Activated T-cell treated with anti-CD3 and anti-CD28 coated beads, Interleukin-2, amount 50 U/mL, for 24 hours (primary cell): Measurements from ENCODE around the gene ENDOV.

Experiments
- DNase-seq: peaks from one replicate; pipeline ENCODE4 v3.0.0-alpha.2; 2020
- H3K27ac Mint-ChIP-seq: 2 replicates; pipeline ENCODE4 v1.8.0; 2020; ENCODE audit warnings: mild to moderate bottlenecking, mixed read lengths
- H3K27me3 Mint-ChIP-seq: 2 replicates; pipeline ENCODE4 v1.8.0; 2020; ENCODE audit warnings: mixed read lengths
- H3K36me3 Mint-ChIP-seq: 2 replicates; pipeline ENCODE4 v1.8.0; 2020; ENCODE audit warnings: low read depth, mixed read lengths
- H3K4me1 Mint-ChIP-seq: 2 replicates; pipeline ENCODE4 v1.8.0; 2020; ENCODE audit warnings: low read depth, mixed read lengths
- H3K4me3 Mint-ChIP-seq: 2 replicates; pipeline ENCODE4 v1.8.0; 2020; ENCODE audit warnings: mild to moderate bottlenecking, moderate library complexity, mixed read lengths
- H3K9me3 Mint-ChIP-seq: 2 replicates; pipeline ENCODE4 v1.8.0; 2020; ENCODE audit warnings: mixed read lengths

The ENDOV gene

DNA sequence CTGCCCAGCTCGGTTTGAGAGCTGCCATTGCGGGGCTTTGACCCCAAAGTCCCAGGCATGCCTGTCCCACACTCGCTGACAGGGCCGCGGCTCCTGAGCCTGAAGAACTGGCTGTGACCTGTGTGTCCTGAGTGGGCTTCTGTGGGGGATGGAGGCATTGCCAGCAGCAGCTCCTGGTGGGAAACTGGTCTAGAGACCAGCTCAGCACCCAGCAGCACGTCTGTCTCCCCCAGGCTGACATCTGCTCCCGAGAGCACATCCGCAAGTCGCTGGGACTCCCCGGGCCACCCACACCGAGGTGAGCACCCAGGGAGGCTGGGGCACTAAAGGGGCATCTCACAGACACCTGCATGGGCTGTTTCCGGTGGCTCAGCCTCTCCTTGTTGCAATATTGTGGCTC, 13.4 kb downstream of the ENDOV start:
- Mint-ChIP-seq H3K27me3 (peaks cover 4% of the 10 kb centered on the region), H3K27ac (no peak overlapping the region), H3K4me3 (no peak overlapping the region), H3K9me3 (no peaks in the 10 kb centered on the region), H3K36me3 (no peaks in the 10 kb centered on the region), H3K4me1 (peaks cover 14% of the 10 kb centered on the region)
- DNase-seq, result no peak

DNA sequence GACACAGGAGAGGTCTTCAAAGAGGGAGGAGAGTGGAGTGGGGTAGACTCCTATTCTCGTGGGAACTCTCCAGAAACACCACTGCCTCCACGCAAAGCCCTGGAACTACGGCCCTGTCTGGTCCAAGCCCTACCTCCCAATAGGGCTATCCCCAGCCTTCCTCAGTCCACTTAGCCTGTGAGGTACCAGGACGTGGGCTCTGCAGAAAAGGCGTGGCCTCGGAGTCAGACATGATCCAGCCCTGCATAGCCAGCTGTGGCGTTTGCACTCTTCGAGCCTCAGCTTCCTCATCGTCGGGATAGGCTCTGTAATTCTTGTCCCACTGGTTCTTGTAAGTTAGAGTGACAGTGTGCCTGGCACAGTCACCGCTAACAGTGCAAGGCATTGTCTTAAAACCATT, 13.8 kb downstream of the ENDOV start:
- DNase-seq, result no peak
- H3K4me1 Mint-ChIP-seq, result peaks cover 14% of the 10 kb centered on the region
- H3K9me3 Mint-ChIP-seq, result no peaks in the 10 kb centered on the region
- no peak overlapping the region for H3K27ac Mint-ChIP-seq
- peaks cover 4% of the 10 kb centered on the region for H3K27me3 Mint-ChIP-seq
- H3K36me3 Mint-ChIP-seq, result no peaks in the 10 kb centered on the region
- no peak overlapping the region for H3K4me3 Mint-ChIP-seq

DNA sequence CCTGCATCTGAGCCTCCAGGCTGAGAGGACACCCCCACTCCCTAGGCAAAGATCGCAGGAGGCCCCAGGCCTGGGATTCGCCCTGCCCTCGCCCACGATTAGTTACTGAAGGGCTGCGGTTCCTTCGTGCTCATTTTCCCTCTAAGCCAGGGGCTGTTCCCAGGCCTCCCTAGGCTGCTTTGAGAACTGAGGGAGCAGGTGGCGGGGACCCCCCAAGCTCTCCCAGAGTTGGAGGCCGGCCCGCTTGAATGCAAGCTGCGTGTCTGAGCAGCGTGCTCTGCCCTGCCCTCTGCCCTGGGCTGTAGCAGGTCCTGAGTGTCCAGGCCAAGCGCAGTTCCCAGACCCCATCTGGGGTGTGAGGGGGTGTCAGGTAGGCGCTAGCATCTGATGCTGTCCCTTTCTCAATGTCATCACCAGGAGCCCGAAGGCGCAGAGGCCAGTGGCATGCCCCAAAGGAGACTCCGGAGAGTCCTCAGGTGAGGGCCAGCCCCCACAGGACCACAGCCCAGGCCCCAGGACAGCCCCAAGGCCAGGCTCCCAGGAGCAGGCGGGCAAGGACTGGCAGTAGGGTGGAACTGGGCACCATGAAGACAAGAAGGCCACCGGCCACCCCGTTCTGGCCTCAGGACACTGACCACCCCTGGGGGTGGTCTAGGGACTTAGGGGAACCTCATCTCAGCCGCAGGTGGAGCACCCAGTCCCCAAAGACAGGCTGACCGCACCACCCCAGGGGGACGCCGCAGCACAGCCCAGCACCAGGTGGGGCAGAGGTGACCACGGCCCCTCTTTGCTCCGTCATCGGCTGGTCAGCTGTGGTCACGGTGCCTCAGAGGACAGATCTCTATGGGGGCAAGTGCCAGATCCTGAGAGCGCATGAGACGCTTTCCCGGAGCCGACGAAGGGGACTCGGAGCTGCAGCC, 14.6 kb downstream of the ENDOV start:
- no peaks in the 10 kb centered on the region for H3K9me3 Mint-ChIP-seq
- no peak overlapping the region for H3K27ac Mint-ChIP-seq
- no peak for DNase-seq
- H3K27me3 Mint-ChIP-seq, result peaks cover 4% of the 10 kb centered on the region
- H3K4me1 Mint-ChIP-seq, result peaks cover 11% of the 10 kb centered on the region
- no peaks in the 10 kb centered on the region for H3K36me3 Mint-ChIP-seq
- no peak overlapping the region for H3K4me3 Mint-ChIP-seq

DNA sequence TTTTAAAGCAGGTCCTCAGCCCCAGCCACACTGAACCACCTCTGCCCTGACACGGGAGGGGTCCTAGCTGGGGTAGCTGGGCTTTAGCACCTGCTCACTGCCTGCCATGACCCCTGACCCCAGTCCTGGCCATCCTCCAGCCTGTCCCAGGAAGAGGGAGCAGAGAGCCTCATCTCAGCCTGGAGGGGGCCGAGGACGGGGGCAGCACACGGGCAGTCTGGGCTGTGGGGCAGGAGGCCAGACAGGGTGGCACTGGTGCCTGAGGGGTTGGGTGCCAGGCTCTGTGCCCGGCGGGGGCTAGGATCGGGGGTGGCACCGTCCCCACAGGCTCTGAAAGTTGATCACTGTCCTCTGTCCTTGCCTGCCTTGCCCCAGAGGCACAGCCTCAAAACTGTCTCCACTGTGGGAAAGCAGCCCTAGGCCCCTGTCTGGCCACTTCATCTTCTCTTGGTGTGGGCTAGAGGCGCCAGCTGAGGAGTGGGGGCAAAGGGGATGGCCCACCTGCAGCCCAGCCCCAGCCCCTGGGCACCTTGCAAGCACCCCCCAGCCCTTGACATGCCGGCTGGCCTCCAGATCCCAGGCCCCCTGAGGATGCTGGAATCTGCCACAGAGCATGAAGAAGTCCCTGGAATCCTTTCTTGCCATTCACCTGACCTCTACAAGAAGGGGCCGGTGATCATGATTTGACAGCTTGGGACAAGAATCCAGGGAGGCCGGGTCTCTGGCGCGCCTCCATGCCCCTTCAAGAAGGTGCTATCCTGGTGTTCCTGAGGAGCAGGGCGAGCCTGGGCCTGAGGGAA, 15.7 kb downstream of the ENDOV start:
- H3K4me3 Mint-ChIP-seq, result no peak overlapping the region
- no peaks in the 10 kb centered on the region for H3K36me3 Mint-ChIP-seq
- H3K27me3 Mint-ChIP-seq, result no peaks in the 10 kb centered on the region
- H3K9me3 Mint-ChIP-seq, result no peaks in the 10 kb centered on the region
- peaks cover 11% of the 10 kb centered on the region for H3K4me1 Mint-ChIP-seq
- H3K27ac Mint-ChIP-seq, result no peak overlapping the region
- no peak for DNase-seq

DNA sequence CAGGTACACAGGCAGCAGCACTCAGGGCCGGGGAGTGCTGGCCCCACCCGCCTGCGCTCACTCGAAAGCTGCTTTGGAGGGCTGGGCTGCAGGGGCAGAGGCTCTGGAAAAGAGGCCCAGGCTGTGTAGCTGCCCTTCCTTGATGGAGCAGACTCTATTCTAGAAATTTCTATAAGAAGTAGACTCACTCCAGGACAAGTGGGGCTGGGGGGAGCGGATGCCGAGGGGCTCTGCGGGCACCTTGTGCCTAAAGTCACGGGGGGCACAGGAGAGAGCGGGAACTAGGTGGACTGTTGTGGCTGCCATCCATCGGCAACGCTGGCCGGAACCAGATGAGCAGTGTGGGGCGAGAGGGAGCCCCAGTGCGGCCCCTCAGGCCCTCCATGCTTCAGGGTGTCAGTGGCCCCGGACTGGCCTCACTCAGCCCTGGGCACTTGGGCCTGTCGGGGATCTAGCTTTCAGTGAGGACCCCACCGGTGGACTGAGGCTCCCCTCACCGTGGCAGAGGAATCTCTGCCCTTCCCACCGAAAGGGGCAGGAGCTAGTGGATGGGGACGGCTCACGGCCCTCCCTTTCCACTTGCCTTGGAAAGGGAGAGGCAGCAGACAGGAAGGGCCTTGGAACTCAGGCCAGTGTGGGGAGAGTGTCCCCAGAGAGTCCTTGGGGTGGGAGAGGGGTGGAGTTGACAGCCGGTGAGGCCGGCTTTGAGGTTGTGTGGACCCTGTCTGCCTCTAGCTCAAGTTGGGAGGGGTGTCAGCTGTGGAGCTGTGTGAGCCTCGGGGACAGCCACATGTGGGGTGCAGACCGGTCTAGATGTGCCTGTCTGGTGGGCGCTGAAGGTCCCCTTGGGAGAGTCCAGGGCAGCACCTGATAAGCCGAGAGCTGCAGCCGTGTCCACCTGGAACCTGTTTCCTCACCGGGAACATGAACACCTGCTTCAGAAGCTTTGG, 16.6 kb downstream of the ENDOV start:
- Mint-ChIP-seq H3K4me1 (peaks cover 6% of the 10 kb centered on the region), H3K9me3 (no peaks in the 10 kb centered on the region), H3K36me3 (no peaks in the 10 kb centered on the region), H3K27me3 (no peaks in the 10 kb centered on the region), H3K27ac (no peak overlapping the region), H3K4me3 (no peak overlapping the region)
- DNase-seq, result no peak

DNA sequence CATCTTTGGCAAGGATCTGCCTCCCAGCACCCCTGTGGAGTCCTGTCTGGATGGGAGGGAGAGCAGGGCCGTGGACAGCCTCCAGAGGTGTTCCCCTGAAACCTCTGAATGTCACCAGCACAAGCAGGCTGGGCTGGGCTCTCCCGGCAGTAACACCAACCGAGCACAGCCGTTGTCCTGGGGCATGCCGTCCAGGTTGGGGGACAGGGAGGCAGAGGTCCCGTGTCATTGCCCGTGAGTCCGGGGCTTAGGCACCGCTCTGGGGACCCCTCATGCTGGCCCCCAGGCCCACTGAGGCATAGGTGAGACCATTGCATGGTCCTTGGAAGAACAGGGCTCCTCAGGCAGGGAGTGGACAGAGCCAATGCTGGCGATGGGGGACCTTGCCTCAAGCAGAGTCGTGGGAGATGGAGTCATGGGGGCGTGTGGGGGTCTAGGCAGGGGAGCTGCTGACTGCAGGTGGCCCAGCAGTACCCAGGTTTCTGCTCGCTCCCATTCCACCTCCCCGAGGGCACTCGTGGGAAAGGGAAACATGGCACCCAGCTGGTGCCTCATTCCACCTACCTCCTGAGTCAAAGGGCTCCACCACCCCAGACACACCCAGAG, 17.5 kb downstream of the ENDOV start:
- DNase-seq, result no peak
- Mint-ChIP-seq H3K27me3 (no peaks in the 10 kb centered on the region), H3K4me1 (no peaks in the 10 kb centered on the region), H3K9me3 (no peaks in the 10 kb centered on the region), H3K36me3 (no peaks in the 10 kb centered on the region), H3K27ac (no peak overlapping the region), H3K4me3 (no peak overlapping the region)

DNA sequence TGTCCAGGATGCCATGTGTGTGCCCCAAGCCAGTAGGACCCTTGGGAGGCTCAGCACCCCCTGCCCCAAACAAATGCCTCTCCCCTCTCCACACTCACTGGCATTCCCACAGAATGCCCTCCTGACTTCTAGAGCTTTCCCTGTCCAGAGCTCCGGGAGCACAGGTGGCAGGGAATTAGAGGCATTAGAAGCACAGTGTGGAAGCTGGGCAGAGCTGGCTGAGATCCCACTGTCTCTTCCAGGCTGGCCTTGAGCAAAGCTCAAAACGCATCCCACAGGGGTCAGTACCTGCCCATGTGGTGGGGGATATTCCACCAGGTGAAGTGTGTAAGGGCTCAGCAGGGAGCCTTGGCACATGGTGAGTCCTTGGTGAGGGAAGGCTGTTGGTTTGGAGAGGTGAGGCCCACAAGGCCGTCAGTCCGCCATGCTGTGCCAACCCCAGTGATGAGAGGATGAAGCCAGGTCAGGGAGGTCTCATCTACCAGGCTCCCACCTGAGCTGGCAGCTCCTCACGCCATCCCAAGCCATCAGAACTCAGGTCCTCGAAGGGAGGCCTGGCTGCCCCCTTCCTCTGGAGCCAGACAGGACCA, 18.1 kb downstream of the ENDOV start:
- no peaks in the 10 kb centered on the region for H3K4me1 Mint-ChIP-seq
- H3K9me3 Mint-ChIP-seq, result no peaks in the 10 kb centered on the region
- no peak for DNase-seq
- H3K27ac Mint-ChIP-seq, result no peak overlapping the region
- no peaks in the 10 kb centered on the region for H3K27me3 Mint-ChIP-seq
- H3K4me3 Mint-ChIP-seq, result no peak overlapping the region
- no peaks in the 10 kb centered on the region for H3K36me3 Mint-ChIP-seq

DNA sequence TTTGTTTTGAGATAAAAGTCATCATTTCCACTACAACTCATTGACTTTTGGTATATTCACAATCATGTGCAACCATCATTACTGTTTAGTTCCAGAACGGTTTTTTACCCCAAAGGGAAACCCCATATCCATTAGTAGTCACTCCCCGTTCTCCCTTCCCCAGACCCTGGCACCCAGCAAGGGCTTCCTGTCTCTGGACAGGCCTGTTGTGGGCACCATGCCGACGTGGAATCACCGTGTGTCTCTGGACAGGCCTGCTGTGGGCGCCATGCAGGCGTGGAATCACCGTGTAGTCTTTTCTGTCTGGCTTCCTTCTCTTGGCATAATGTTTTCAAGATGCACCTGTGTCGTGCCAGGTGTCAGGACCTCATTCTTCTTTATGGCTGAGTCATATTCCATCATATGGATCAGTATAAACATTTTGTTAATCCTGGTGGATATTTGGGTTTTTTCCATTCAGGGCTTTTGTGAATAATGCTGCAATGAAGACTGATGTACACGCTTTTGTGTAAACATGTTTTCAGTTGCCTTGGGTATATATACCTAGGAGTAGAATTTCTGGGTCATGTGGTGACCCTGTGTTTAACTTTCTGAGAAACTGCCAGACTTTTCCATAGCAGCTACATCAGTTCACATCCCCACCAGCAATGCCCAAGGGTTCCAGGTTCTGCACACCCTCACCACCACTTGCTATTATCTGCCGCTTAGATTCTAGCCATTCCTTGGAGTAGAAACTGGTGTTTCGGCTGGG, 19.1 kb downstream of the ENDOV start:
- H3K27me3 Mint-ChIP-seq, result no peaks in the 10 kb centered on the region
- H3K36me3 Mint-ChIP-seq, result no peaks in the 10 kb centered on the region
- DNase-seq, result no peak
- H3K4me3 Mint-ChIP-seq, result no peak overlapping the region
- no peaks in the 10 kb centered on the region for H3K4me1 Mint-ChIP-seq
- no peaks in the 10 kb centered on the region for H3K9me3 Mint-ChIP-seq
- H3K27ac Mint-ChIP-seq, result no peak overlapping the region

DNA sequence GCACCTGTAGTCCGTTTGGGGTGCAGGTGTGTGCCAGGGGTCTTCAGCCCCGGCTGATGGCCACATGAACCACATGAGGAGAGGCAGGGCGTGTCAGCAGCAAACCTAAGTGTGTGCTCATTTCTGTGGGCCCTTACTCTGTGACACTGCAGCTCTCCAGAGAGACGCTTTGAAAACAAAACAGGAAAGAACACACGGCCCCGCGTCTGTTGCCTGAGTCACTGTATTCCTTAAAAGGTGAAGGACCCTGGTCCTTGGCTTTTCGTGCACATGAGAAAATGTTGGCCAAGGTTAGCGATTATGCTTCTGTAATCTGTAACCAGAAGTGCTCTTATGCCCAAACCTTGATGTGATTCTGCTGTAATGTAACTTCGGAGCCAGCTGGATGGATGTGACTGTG, 22.6 kb downstream of the ENDOV start:
- no peaks in the 10 kb centered on the region for H3K9me3 Mint-ChIP-seq
- no peaks in the 10 kb centered on the region for H3K36me3 Mint-ChIP-seq
- H3K4me3 Mint-ChIP-seq, result no peak overlapping the region
- DNase-seq, result no peak
- no peaks in the 10 kb centered on the region for H3K4me1 Mint-ChIP-seq
- no peak overlapping the region for H3K27ac Mint-ChIP-seq
- H3K27me3 Mint-ChIP-seq, result no peaks in the 10 kb centered on the region

DNA sequence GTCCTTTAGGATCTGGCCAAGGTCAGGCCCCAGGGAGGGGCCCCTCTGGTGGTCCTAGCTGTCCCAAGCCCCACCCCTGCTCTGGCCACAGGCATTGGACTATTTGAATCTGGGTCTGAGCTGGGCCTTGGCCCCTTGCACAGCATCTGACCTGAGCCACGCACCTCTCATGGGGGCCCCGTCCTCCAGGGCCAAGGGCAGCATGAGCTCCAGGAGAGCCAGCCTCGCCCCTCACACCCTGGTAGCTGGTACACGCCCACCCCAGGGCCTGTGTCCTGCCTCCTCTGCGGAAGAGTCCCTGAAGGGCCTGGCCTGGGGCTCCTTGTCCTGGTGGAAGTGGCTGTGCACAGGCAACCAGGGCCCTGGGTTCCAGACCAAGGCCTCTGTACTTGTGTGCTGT, 23.8 kb downstream of the ENDOV start:
- Mint-ChIP-seq H3K27ac (no peak overlapping the region), H3K36me3 (no peaks in the 10 kb centered on the region), H3K4me3 (no peak overlapping the region), H3K4me1 (no peaks in the 10 kb centered on the region), H3K9me3 (no peaks in the 10 kb centered on the region), H3K27me3 (no peaks in the 10 kb centered on the region)
- no peak for DNase-seq

DNA sequence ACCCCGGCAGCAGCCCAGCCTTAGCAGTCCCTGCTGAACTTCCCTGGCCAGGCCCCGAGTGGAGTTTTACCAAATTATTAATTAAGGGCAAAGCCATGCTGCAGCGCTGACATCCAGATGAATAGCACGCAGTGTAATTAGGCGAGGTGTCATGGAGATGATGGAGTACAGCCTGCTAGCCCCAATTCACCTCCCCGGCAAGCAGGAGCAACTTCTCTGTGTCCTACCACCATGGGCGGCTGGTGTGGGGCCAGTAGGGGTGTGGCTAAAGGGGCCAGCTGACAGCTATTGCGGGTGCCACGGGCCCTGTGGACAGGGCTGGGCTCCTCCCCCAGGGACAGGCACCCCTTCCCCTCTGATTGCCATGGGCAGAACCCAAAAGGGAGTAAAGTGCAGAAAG, 24.5 kb downstream of the ENDOV start:
- no peak overlapping the region for H3K4me3 Mint-ChIP-seq

DNA sequence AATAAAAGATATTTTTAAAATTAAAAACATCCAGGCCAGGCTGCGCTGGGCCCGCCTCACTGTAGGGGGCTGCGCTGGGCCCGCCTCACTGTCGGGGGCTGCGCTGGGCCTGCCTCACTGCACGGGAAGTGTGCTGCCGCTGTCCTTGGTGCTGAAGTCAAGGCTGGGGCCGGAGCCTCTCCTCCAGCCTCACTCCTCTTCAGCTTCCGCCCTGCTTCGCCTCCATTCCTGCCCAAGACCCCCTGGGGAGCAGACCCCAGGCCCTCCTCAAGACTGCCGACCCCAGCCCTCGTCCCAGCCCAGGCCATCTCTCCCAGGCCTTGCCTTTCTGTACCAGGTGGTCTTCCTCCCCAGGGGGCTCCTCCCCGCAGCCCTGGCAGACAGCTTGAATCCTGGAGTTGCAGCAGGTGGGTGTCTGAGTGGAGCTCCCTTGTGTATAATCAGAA, 26.2 kb downstream of the ENDOV start:
- H3K4me3 Mint-ChIP-seq, result no peak overlapping the region
- H3K4me1 Mint-ChIP-seq, result no peaks in the 10 kb centered on the region
- no peaks in the 10 kb centered on the region for H3K9me3 Mint-ChIP-seq
- H3K27ac Mint-ChIP-seq, result no peak overlapping the region
- H3K36me3 Mint-ChIP-seq, result no peaks in the 10 kb centered on the region
- H3K27me3 Mint-ChIP-seq, result no peaks in the 10 kb centered on the region
- peak; percentile 62 for DNase-seq

More for the DNA sequence above, 24.5 kb downstream of the ENDOV start:
- Mint-ChIP-seq H3K36me3 (no peaks in the 10 kb centered on the region), H3K9me3 (no peaks in the 10 kb centered on the region), H3K4me1 (no peaks in the 10 kb centered on the region), H3K27me3 (no peaks in the 10 kb centered on the region), H3K27ac (no peak overlapping the region)
- no peak for DNase-seq

DNA sequence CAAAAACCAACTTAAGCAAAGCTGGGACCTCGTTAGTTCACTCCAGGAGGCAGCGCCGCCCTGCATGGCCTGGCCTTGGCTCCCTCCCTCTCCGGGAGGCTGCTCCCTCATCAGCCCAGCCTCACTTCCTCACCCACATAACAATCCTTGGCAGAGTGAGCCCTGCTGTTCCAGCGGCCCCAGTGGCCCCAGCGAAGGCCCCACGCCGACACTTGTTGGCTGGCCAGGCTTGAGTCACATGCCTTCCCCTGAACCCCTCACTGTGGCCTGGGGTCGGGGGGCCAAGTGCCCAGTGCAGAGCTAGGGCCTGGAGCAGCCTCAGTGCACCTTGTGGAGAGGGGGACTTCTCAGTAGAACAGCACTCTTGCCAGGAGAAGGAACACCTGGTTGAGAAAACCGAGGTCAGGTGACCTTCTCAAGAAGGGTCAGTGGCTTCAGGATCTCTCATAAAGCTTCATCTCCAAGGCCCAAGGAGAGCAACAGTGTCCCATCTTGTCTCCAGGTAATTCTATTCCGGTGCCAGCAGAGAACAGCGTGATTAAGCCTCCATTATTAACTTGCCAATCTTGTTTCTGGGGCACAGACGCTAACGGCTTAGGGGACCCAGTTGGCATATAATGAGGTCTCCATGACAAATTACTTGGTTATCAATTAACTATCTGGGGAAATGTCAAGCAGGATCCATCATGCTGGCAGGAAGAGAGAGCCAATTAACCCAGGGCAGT, 26.8 kb downstream of the ENDOV start:
- H3K36me3 Mint-ChIP-seq, result no peaks in the 10 kb centered on the region
- no peaks in the 10 kb centered on the region for H3K4me1 Mint-ChIP-seq
- no peaks in the 10 kb centered on the region for H3K9me3 Mint-ChIP-seq
- no peaks in the 10 kb centered on the region for H3K27me3 Mint-ChIP-seq
- no peak overlapping the region for H3K27ac Mint-ChIP-seq
- no peak overlapping the region for H3K4me3 Mint-ChIP-seq
- no peak for DNase-seq
